GM18858 (cell line): ENCODE data around the gene LHFPL3.

Experiments used
- ATAC-seq: cut with Tn5 transposase; IDR thresholded peaks from one replicate; pipeline ENCODE4 v1.9.1; 2021; ENCODE audit not compliant: unreplicated experiment

Gene LHFPL3

DNA sequence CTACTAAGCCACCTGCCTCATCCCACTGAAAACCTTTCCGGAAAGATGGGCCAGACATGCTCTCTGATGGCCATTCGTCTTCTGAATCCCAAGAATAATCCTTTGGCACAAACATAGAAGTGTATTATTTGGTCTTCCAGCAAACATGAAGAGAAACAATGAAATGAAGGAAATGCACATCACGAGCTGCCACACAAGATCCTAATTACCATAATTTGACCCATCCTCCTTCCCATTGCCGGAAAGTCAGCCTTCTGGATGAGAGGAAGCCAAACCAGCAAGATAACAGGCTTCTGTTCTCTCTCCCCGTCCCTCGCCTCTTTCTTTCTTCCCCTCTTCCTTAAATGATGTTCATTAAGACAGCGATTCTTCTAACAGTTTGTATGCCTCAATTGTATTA lies 466.7 kb downstream of the LHFPL3 start:
- ATAC-seq = no peak

DNA sequence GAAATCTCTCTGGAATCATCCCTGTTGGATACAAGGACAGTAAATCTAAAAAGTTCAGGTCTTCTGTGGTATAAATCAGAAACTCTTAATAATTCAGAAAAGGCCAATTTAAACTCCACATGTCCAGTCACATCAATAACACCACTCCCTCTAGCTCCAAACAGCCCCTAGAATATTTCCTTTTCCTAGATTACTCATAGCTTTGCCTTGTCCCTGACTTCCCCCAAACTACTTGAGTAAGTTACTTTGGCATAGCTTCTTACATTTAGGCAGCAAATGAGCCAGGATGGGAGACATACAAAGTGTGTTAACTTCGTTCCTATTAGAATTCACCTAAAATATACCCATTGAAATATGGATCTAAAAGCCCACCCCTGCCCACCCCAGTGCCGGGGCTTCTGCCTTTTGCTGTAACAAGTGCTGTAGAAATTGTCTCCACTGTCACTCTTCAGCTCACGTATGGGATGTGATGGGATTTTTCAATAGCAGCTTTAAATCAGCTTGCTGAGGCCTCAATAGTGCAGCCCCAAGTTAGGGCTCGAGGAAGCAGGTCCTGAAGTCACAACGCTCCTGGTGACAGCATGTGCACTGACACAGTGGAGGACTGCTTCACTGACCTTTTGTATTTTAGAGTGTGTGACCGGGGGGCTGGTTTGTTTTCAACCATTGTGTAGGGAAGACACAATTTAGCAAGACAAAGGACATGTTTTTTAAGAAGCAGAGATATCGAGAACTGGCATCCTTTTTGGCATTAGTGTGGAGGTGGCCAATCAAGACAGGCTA lies 467.4 kb downstream of the LHFPL3 start:
- ATAC-seq = no peak

DNA sequence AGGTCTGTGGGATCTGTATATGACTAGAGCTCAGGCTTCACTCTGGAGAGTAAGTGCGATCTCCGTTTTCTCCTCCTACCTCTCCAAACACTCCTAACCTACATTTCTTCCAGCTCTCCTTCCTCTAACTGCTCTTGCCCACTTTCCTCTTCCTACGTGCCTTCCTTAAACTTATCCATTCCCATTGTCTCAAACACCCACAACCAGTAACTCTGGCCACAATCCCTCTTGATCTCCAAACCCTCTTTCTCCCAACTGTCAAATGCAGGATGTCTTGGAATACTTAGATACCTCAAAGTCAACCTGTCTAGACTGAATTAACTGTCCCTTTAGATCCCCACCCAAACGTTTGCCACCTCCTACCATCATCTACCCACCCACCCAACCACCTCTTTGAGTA lies 471.9 kb downstream of the LHFPL3 start:
- ATAC-seq = no peak

DNA sequence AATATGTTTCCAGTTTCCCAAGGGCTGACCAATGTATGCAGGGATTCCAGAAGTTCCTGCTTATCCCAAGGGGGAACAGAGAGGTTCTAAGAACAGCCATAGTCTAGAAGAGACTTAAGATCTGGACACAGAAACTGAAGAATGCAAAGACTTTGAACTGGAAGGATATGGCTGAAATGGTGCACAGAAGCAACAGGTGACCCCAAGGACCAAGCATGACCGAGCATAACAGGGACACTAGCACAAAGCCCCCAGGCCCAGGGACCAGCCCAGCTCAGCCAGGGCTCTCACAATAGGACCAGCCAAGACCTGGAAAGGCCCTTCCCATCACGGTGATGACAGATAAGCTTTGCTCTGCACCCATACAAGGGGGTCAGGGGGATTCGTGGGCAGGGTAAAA lies 472.6 kb downstream of the LHFPL3 start:
- ATAC-seq = no peak

DNA sequence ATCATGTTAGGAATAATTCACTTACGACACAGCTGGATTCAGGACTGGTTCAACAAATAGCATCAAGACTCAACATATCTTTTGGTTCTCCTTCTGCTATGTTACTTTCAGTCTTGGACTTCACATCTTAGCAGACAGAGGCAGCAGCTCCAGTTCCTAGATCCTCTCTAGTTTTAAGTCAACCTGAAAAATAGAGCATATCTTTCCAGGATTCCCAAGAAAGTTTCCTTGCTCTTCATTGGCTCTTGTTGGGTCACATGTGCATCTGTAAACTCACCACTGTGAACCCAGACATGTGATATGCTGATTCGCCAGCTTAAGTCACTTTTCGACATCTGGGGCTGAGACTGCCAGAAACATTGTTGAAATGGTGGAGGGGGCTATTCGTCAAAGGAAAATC lies 475.5 kb downstream of the LHFPL3 start:
- no peak for ATAC-seq

DNA sequence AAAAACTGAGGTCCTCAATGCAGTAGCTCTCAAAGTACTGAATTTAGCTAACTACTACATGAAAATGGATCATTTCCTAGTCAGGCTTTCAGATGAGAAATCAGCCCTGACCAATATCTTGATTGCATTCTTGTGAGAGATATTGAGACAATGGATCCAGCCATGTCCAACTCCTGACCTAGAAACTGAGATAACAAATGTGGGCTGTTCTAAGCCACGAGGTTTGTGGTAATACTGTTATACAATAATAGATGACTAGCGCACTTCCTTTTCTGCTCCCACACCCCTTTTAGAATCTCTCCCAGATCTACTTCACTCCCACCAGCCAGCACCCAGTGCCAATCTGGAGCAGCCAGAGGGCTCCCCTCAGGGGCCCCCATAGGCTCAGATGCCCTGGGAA lies 476.3 kb downstream of the LHFPL3 start:
- no peak for ATAC-seq

DNA sequence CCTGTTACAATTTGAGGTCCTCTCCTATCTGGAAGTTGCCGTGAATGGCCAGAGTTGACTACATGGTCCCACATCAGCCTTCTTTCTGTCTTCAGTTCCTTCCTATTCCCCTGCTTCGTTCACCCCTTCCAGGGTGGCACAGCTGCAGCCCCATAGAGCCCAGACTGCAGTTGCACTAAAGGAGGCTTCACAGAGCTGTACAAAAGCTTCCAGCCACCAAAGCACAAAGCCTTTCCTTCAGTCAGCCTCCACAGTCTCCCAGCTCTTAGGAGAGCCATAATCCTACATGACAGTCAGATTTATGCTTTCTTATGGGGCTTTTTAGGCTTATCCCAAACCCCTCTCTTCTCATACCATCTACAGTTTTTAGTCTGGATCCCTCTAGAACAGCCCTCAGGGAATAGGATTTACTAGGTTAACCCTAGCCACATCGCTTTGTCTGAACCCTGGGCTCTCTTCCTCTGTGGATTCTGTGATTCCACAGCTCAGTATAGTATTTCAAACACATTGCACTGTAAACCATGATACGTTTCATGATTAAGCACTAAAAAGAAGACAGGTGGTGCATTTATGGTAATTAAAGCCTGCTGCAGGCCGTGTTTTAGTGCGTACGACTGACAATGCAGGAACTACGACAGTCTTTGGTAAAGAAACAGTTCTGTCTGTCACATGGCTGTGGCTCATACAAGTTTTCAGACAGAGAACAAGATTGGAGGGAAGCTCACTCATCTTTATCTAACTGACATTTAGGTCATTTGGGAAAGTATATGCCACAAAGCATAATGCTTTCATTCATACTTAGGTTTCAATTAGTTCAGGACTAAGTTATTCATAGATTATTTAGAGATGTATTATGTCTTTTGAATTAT lies 477.3 kb downstream of the LHFPL3 start:
- no peak for ATAC-seq

DNA sequence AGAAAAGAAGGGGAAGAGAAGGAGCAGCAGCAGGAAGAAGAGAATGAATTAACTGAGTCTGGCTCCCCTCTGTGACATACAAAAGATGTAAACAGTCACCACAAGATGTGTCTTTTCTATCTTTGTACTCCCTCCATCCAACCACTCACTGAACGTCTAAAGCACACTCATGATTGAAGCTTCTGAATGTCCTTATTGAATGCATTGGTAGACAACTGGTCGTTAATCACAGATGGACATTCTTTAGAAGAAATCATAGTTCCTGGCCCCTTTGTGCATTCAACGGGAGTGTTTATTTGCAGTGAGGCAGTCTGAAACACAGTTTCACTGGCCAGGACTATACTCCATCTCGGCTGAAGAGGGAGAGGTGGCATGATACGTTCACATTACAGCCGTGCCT lies 479.3 kb downstream of the LHFPL3 start:
- ATAC-seq = no peak

DNA sequence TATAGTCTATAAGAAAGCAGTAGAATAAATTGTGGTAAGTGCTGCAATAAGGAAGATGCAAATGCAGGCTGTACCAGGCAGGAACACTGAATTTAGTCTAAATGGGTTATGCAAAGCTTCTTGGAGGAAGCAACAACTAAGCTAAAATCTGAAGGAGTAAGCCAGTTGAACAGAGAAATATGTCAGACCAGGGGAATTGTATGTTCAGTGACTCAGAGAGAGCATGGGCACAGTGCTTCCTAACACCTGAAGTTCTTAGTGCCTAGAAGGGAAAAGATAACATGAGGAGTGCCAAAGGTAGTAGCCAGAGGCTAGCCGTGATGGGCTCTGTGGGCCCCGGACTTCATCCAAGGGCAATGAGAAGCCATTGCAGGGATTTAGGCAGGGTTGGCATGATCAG lies 481.5 kb downstream of the LHFPL3 start:
- no peak for ATAC-seq

DNA sequence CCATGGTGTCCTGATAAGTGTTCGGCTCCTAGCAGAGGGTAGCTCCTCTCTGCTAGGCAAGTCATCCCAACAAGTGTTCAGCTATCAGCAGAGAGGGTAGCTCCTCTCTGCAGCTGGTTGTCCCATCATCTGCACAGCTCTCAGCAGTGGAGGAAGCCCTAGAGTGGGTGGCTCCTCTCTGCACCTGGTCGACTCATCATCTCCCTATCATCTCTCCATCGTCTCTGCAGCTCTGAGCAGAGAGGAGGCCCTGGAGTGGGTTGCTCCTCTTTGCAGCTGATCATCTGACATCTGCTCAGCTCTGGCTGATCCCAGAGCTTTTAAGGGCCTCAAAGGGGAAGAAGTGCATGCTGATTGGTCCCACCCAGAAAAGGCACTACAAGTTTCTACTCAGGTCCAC lies 485.7 kb downstream of the LHFPL3 start:
- ATAC-seq = no peak

DNA sequence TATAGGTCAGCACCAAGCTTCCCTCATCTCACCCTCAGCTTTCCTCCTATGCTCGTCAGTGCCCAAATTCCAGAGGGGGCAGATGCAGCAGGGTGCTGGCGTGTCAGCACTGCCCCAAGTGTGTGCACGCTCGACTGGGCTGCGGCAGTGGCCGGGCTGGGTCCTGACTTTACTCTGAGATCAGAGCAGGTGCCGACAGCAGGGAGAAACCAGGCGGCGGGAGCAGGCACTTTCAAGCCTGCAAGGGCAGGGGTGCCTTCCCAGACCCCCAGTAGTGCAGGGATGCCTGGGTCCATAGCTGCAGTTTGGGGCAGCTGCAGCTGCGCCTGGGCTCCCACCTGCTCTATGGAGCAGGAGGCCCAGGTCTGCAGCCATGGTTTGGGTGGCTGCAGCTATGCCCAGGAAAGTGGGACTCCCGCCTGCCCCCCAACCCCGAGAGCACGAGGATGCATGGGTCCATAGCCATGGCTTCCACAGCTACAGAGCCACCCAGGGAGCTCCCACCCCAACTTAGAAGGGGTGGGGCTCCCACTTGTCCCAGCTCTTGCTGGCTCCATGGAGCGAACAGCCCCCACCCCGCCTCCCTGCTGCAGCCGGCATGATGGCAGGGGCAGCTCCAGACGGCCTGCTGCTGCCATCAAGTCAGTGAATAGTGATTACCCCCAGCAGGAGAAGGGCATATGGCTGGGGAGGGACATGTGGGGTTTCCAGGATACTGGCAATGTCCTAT lies 486.4 kb downstream of the LHFPL3 start:
- ATAC-seq = no peak

DNA sequence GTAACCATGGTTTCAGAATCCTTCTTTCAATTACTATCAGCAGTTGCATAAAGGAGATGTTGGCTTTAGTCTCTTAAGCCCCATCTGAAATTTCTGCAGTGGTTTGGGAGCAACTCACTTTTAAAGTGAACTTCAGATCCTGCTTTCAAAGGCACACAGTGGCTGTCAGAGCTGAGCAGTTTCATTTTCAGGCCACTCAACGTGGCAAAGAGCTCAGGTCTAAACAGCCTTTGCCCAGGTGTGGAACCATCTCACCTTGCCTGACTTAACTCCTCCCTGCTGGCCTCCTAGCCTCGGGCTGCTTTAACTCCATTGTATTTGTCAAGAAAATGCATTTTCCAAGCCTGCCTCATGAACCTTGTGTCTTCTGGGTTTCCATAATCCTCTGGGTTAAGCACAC lies 488.1 kb downstream of the LHFPL3 start:
- ATAC-seq = no peak

DNA sequence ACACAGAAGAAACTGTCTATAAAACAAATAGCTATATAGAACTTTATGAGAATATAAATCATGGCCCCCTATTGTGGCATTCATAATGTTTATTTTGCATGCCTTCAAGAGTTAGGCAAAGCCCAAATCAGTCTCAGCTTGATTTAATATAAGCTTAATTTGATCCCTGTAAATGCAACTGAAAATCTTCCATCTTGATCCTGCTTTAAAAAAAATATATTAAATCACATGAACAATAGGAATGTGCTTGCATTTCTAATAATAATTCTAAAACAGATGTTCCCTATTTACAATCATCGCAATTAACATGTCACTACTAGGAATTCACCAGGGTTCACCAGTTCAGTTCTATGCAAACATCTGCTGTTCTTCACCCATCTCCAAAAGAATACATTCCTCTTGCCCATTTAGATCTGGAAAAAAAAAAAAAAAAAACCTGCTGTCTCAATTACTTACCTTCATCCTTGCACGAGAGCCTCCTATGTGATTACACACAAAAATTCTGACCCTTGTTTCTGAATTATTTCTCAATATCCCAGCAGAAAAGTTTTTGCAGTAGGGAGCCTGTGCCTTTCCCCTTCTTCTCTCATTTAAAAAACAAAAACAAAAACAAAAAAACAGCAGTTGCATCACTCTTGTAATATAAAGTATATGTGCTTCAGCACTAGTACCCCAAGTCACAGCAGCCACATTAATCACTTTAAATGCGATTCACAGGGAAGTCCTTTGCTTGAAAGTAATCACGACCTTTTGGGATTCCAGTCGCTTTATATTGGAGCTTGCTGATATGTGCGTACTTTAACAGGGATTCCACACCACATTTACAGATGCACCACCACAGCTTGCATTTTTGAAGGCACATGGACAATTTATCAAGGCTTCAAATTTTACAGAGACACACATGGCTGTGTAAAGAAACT lies 490.8 kb downstream of the LHFPL3 start:
- no peak for ATAC-seq

DNA sequence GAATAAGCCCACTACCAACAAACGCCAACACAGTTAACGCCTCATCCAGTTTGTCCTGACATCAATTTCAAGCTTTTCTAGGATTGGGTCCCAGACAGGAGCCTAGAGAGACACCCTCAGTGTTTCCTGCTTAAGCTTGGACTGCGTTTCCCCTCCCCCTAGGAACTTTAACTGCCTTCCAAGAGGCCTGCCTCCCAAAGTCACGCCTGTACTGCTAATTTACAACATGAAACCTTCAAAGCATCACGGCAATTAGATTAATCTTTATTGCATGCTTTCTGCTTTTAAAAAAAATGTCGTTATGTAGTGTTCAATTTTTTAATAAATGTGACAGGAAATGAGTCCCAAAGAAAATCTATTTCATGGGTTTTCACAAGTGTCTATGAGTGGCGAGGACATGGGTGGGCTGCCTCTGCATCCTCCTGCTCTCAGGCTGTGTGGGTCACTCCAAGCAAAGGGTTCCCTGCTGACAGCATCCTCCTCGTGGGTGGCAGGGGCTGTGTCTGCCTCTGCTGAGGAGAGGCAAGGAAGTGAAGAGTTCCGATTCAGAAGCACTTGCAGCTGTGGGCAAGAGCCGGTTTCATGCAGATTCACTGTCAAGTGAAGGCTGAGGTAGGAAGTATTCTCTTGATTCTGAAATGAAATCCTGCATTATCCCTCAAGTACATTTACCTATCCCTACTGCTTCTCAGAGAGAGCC lies 492.6 kb downstream of the LHFPL3 start:
- no peak for ATAC-seq

DNA sequence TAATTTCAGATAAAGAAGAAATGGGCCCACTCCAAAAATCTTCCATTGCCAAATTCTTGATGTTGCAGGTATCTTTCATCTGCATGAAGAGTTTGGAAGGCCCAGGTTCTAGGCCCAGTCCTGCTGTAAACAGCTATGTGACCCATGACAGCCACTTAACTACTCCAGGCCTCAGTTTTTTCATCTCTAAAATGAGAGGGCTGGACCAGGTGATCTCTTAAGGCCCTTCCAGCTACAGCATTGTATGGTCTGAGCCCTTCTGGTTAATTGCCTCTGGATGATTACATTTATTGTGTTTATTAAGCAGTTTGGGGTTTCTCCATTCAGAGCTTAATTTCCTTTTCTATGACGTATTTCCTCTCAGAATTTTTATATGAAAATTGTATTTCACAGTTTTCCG lies 494.8 kb downstream of the LHFPL3 start:
- ATAC-seq = no peak

DNA sequence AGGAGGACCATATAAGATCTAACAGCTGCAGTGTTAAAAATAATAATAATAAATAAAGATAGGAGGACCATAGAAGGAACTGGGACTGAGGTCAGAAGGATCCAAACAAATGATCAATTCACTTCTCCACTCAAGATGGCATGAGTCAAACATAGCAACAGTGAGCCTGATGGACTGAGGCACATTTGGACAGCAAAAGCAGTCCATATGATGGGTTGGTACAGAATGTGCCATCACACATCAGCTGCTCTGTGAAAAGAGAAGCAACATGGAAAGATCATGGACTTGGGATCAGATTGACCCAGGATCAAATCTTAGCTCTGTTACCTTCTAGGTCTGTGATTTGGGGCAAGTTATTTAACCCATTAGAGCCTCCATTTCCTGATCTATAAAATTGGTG lies 496.7 kb downstream of the LHFPL3 start:
- ATAC-seq = no peak

DNA sequence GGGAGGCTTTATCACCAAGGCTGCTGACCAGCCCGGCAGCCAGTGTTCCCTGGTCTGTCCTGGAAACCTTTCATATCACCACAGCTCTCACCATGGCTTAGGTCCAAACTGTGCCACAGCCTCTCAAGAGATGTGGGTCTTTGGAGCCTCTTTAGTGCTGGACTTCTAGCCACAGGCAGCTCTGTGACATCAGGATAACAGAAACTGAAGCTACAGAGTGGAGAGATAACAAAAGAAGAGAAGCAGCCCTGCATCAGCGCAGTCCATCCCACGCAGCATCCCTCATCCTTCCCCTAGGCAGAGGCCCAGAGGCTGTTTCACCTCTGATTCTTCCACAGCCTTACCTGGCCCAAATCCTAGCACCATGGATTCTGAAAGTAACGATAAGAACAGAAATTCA lies 497.7 kb downstream of the LHFPL3 start:
- ATAC-seq = no peak

DNA sequence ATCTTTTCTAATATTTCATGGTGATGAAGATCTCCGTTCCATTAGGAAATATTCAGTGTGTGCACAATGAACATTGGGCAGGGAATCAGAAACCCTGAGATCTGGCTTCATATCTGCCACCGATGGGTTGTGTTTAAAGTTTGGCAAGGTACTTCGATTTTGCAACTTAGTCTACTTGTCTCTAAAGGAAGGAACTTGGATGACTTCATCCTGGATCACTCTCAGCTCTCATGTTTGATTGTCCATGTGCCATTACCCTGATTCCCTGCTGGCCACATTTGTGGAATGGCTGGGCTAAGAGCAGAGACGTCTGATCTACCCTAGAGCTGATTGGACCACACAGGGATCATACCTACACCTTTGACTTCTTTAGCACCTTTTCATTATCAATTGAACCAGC lies 508.6 kb downstream of the LHFPL3 start:
- no peak for ATAC-seq

DNA sequence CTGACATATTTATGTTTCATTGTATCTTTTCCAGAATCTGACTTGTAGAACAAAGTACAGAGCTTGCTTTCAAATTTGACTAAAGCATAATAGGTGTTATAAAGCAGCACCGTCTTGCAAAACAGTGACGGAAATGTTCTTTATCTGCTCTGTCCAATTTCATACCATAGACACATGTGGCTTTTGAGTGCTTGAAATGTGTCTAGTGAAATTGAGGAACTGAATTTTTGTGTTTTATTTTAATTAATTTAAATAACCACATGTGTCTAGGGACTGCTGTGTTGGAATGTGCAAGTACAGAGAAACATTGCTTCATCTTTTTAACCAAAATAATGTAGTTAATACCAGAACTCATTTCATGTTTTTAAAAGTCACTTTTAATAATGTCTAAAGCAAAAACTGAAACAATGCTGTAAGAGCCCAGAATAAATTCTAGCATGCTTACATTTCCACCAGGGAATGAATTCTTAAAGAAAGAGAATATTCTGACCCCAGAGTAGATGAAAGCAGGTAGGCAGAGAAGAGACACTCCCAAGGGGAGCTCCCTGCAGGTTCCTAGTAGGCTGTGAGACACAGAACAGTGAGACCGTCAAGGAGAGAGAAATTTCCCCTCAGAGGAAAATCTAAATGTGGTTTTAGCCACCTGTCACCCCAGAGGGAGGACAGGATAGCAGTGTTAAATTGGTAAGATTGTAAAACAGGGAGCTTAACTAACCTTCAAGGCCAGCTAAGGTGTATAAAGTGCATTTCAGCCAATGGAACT lies 510.3 kb downstream of the LHFPL3 start:
- ATAC-seq = no peak
